A549 (cell line): ENCODE results near the gene PRTFDC1. TPM values are rescaled to one million over a fixed set of nuclear protein-coding genes. Genes with fewer than 3 reads are reported as not detected.

Experiments used
- ATAC-seq, 2 experiments: fragments of 200-7000 bp in 1 of 2; fragments of >200 bp in 1 of 2; cut with Nextera tagmentation in 1 of 2; cut with Tn5 transposase in 1 of 2; 3 replicates each; pipeline versions ENCODE4 v1.8.0 to v1.9.1; 2018 to 2020; ENCODE audit warnings: mild to moderate bottlenecking in 1 of 2, moderate library complexity in 1 of 2
- CTCF ChIA-PET: fragments of 300-600 bp; sonication (Branson Sonifier 250); formaldehyde crosslinking; extraction: SDS; loops from one replicate; lab custom pipeline; 2021; ENCODE audit warnings: antibody characterized with exemption, inconsistent platforms; lab: Yijun Ruan, JAX
- POLR2A ChIA-PET: fragments of 350-600 bp; formaldehyde crosslinking; extraction: SDS; loops from one replicate; lab custom pipeline; 2021; ENCODE audit warnings: antibody characterized with exemption, inconsistent platforms; lab: Yijun Ruan, JAX
- DNase-seq, 2 experiments: peaks; one replicate each; pipeline versions ENCODE4 v3.0.0 to v3.0.0-alpha.2; 2011 to 2016; ENCODE audit warnings: low read depth in 1 of 2, low spot score in 1 of 2
- FAIRE-seq: peaks from 2 replicates; lab custom pipeline; 2011; peaks lifted over from hg19 to GRCh38; lab: Jason Lieb, UNC
- H3K27ac ChIP-seq, 2 experiments: fragments of >200 bp; sonication (Bioruptor Twin); formaldehyde crosslinking; 3 replicates each; pipeline ENCODE4 v1.5.1; 2016 to 2017
- H3K4me1 ChIP-seq: fragments of >200 bp; sonication (Bioruptor Twin); formaldehyde crosslinking; 3 replicates; pipeline ENCODE4 v1.6.1; 2016
- H3K4me2 ChIP-seq: fragments of >200 bp; sonication (Bioruptor Twin); formaldehyde crosslinking; 3 replicates; pipeline ENCODE4 v1.6.1; 2016
- H3K4me3 ChIP-seq: fragments of >200 bp; sonication (Bioruptor Twin); formaldehyde crosslinking; 3 replicates; pipeline ENCODE4 v1.5.1; 2016
- H3K9me3 ChIP-seq: fragments of >200 bp; sonication (Bioruptor Twin); formaldehyde crosslinking; 3 replicates; pipeline ENCODE4 v1.6.1; 2016
- ATOH8 ChIP-seq: fragments of 250-450 bp; sonication (Bioruptor Pico); IDR thresholded peaks from 2 replicates; pipeline ENCODE4 v1.5.0; 2020; ENCODE audit warnings: low read depth, mild to moderate bottlenecking, moderate library complexity
- BHLHE40 ChIP-seq: IDR thresholded peaks from 2 replicates; pipeline ENCODE4 v1.6.1; 2012; ENCODE audit warnings: low read depth, low read length, inconsistent platforms
- CHD2 ChIP-seq: fragments of 150-350 bp; IDR thresholded peaks from 2 replicates; pipeline ENCODE4 v1.6.1; 2014; ENCODE audit warnings: low read length; ENCODE audit not compliant: partially characterized antibody
- CTCF ChIP-seq: fragments of >200 bp; sonication (Bioruptor Twin); formaldehyde crosslinking; IDR thresholded peaks from 3 replicates; pipeline ENCODE4 v1.5.1; 2016
- EHMT2 ChIP-seq: fragments of 200-600 bp; sonication (generic); IDR thresholded peaks from 2 replicates; pipeline ENCODE4 v1.6.1; 2016; ENCODE audit warnings: antibody characterized with exemption, low read depth, mild to moderate bottlenecking, moderate library complexity
- ESRRA ChIP-seq: fragments of 150-350 bp; IDR thresholded peaks from 2 replicates; pipeline ENCODE4 v1.6.1; 2014; ENCODE audit warnings: mild to moderate bottlenecking, low read length, borderline replicate concordance
- HEYL ChIP-seq: fragments of 250-450 bp; sonication (Bioruptor Pico); IDR thresholded peaks from 2 replicates; pipeline ENCODE4 v1.8.0; 2021; ENCODE audit warnings: mild to moderate bottlenecking, moderate library complexity
- HMGXB4 ChIP-seq: fragments of 250-450 bp; sonication (Bioruptor Pico); IDR thresholded peaks from 2 replicates; pipeline ENCODE4 v1.5.0; 2021; ENCODE audit warnings: mild to moderate bottlenecking, moderate library complexity, borderline replicate concordance
- JUN ChIP-seq, 2 experiments: fragments of >200 bp; sonication (Bioruptor Twin); formaldehyde crosslinking; IDR thresholded peaks; 2 replicates in 1 of 2; 3 replicates in 1 of 2; pipeline ENCODE4 v1.6.1; 2016 to 2017
- KDM5A ChIP-seq: fragments of 200-600 bp; sonication (generic); IDR thresholded peaks from 2 replicates; pipeline ENCODE4 v1.6.1; 2016; ENCODE audit warnings: antibody characterized with exemption, mild to moderate bottlenecking
- NR3C1 ChIP-seq: fragments of >200 bp; sonication (Bioruptor Twin); formaldehyde crosslinking; IDR thresholded peaks from 3 replicates; pipeline ENCODE4 v1.6.1; 2017
- POLR2AphosphoS2 ChIP-seq: conservative IDR thresholded peaks from 2 replicates; pipeline ENCODE4 v1.6.1; 2012; ENCODE audit warnings: low read length, improper control_type of control experiment, inconsistent platforms
- RAD21 ChIP-seq, 2 experiments: fragments of >200 bp in 1 of 2; sonication (Bioruptor Twin) in 1 of 2; formaldehyde crosslinking in 1 of 2; IDR thresholded peaks in 1 of 2; conservative IDR thresholded peaks in 1 of 2; 2 replicates in 1 of 2; 3 replicates in 1 of 2; pipeline ENCODE4 v1.6.1; 2012 to 2018; ENCODE audit warnings: inconsistent platforms in 1 of 2
- RARB ChIP-seq: fragments of 250-450 bp; sonication (Bioruptor Pico); IDR thresholded peaks from 2 replicates; pipeline ENCODE4 v1.8.0; 2021; ENCODE audit warnings: mild to moderate bottlenecking, moderate library complexity
- RCOR1 ChIP-seq: fragments of 150-350 bp; IDR thresholded peaks from 2 replicates; pipeline ENCODE4 v1.6.1; 2014; ENCODE audit warnings: antibody characterized with exemption, low read length, low read depth
- REST ChIP-seq: fragments of 200-600 bp; sonication (generic); IDR thresholded peaks from 2 replicates; pipeline ENCODE4 v1.6.1; 2016; ENCODE audit warnings: antibody characterized with exemption, mild to moderate bottlenecking, moderate library complexity
- RFX5 ChIP-seq: fragments of 450-650 bp; IDR thresholded peaks from 2 replicates; pipeline ENCODE4 v1.7.1; 2014; ENCODE audit warnings: antibody characterized with exemption, mild to moderate bottlenecking, moderate library complexity
- RNF2 ChIP-seq: fragments of 200-600 bp; sonication (generic); IDR thresholded peaks from 2 replicates; pipeline ENCODE4 v1.6.1; 2016; ENCODE audit warnings: low read depth, mild to moderate bottlenecking, antibody characterized with exemption, moderate library complexity, borderline replicate concordance
- SMC3 ChIP-seq: fragments of >200 bp; sonication (Bioruptor Twin); formaldehyde crosslinking; IDR thresholded peaks from 3 replicates; pipeline ENCODE4 v1.6.1; 2018; ENCODE audit warnings: inconsistent platforms
- TFCP2L1 ChIP-seq: fragments of 250-450 bp; sonication (Bioruptor Pico); IDR thresholded peaks from 2 replicates; pipeline ENCODE4 v1.5.0; 2021; ENCODE audit warnings: mild to moderate bottlenecking
- TP53 ChIP-seq: fragments of 250-450 bp; sonication (Bioruptor Pico); IDR thresholded peaks from 2 replicates; pipeline ENCODE4 v1.5.0; 2021; ENCODE audit warnings: mild to moderate bottlenecking, moderate library complexity
- ZFP36 ChIP-seq: fragments of 450-650 bp; IDR thresholded peaks from 2 replicates; pipeline ENCODE4 v1.6.1; 2014; ENCODE audit warnings: borderline replicate concordance; ENCODE audit not compliant: partially characterized antibody
- WGBS: methylation state at CpG from one replicate; pipeline ENCODE4 v1.1.6; 2017; ENCODE audit errors: missing lambda C conversion rate; 5-methylcytosine and 5-hydroxymethylcytosine counted together
- polyA plus RNA-seq, 4 experiments: library from polyadenylated mRNA; depleted of rRNA in 3 of 4; stranded (reverse); fragments of >200 nt; fragmentation: RNase III in 1 of 4; extraction: RNeasy Plus Mini Kit Qiagen cat#74134 plus additional on column Dnase treatment in 1 of 4; gene quantifications; 2 replicates in 3 of 4; 3 replicates in 1 of 4; pipeline ENCODE4 v1.2.3, GENCODE V29; 2011 to 2017
- TF ChIP-seq, protein P1 (sequence below): IDR thresholded peaks from 2 replicates; pipeline ENCODE4 v1.6.1; 2012
- TF ChIP-seq, protein P2 (sequence below): fragments of 450-650 bp; IDR thresholded peaks from 2 replicates; pipeline ENCODE4 v1.6.1; 2014; ENCODE audit warnings: antibody characterized with exemption

Gene PRTFDC1
- polyA plus RNA-seq, 2 of the 4 experiments (the other 2 are of a cell fraction) = 35.6 to 39.2 TPM

- POLR2A ChIA-PET = interaction anchor here (0.6 to 0.7 kb wide), 4 partner anchors 10 to 319 kb away, joined by 3 to 15 read pairs (median 6); no protein-coding TSS in a partner anchor
- TF ChIP-seq KDM5A = no peak
- no peak for TF ChIP-seq RFX5
- TF ChIP-seq RCOR1 = no peak
- TF ChIP-seq, protein P1, sequence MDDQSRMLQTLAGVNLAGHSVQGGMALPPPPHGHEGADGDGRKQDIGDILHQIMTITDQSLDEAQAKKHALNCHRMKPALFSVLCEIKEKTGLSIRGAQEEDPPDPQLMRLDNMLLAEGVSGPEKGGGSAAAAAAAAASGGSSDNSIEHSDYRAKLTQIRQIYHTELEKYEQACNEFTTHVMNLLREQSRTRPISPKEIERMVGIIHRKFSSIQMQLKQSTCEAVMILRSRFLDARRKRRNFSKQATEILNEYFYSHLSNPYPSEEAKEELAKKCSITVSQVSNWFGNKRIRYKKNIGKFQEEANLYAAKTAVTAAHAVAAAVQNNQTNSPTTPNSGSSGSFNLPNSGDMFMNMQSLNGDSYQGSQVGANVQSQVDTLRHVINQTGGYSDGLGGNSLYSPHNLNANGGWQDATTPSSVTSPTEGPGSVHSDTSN = no peak
- TF ChIP-seq POLR2AphosphoS2 = no peak
- TF ChIP-seq, protein P2, sequence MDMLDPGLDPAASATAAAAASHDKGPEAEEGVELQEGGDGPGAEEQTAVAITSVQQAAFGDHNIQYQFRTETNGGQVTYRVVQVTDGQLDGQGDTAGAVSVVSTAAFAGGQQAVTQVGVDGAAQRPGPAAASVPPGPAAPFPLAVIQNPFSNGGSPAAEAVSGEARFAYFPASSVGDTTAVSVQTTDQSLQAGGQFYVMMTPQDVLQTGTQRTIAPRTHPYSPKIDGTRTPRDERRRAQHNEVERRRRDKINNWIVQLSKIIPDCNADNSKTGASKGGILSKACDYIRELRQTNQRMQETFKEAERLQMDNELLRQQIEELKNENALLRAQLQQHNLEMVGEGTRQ = no peak
- no peak for TF ChIP-seq CHD2
- no peak for TF ChIP-seq RARB (CRISPR knock-in tag)
- no peak for TF ChIP-seq ZFP36
- DNase-seq (no peak), FAIRE-seq (no peak), ATAC-seq (no peak)
- CTCF ChIA-PET = interaction anchor here (0.6 to 1.9 kb wide), 5 partner anchors 11 to 311 kb away, joined by 3 to 4 read pairs (median 3); no protein-coding TSS in a partner anchor
- H3K9me3 ChIP-seq = no peaks in the 10 kb centered on the region
- peak overlapping the region; percentile 97 to 100 for H3K27ac ChIP-seq
- WGBS = 96% methylated on average over 11 of the region's 11 CpGs
- H3K4me2 ChIP-seq = peak overlapping the region; percentile 84
- no peak overlapping the region for H3K4me3 ChIP-seq
- peaks cover 39% of the 10 kb centered on the region for H3K4me1 ChIP-seq
Measured at GRCh38 chr10:24953675-24954074, 1.3 kb upstream of the PRTFDC1 start.

DNA sequence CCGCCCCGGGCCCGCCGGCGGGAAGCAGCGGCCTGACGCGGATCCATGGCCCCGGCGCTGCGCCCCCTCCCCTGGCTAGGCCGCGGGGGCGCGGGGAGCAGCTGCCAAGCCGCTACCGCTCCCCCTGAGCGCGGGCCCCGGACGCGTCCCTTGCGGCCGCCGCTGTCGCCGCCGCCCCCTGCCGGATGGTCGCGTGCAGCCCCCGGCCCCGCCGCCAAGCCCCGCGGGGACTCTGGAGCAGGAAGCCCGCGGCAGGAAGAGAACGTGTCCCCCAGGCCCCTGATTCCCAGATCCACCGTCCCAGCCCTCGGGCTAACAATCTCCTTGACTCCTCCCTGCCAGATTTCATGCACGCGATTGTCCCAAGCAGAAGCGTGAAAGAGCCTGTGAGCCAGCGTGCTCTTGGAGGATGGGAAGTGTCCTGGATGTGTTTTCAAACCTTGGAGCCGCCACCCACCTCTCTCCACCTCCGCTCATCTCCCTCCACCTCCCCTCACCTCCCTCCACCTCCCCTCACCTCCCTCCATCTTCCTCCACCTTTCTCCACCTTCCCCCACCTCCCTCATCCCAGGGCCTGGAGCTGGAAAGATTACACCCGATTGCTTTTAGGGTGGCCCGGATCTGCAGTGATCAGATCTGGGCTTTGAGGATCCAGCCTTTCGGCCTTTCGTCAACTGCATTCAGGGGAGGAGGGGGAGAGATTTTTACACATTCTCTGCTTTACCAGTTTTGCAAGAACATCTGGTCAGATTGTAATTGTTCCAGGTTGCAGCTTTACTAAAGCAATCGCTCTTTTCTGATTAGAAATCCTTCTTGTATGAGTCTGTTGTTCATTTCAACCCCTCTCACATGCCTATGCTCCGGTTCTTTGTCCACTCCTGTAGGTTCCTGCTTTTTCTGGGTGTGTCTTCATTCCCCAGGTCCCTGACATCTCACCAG, 570 bp upstream of the PRTFDC1 start:
- 17% methylated on average over 30 of the region's 53 CpGs for WGBS
- no peak for TF ChIP-seq ESRRA
- TF ChIP-seq ATOH8 (CRISPR knock-in tag) = peak; percentile 52; the same call in 1 of the 2 replicates
- TF ChIP-seq NR3C1 = no peak
- no peak for TF ChIP-seq TP53 (CRISPR knock-in tag)
- no peak for TF ChIP-seq EHMT2
- TF ChIP-seq HEYL (CRISPR knock-in tag) = no peak
- TF ChIP-seq RCOR1 = no peak
- no peak for TF ChIP-seq REST
- no peak for TF ChIP-seq BHLHE40
- no peak for TF ChIP-seq TFCP2L1 (CRISPR knock-in tag)
- peak; percentile 4 to 44; a peak in 1 of 5 replicates for TF ChIP-seq RAD21 (conservative IDR thresholded peaks at IDR 0.05 in 1 of 2, IDR thresholded peaks at IDR 0.05 in 1 of 2)
- peak; percentile 44; the same call in 2 of the 3 replicates for TF ChIP-seq CTCF
- TF ChIP-seq KDM5A = no peak
- TF ChIP-seq SMC3 = peak; percentile 55
- TF ChIP-seq HMGXB4 (CRISPR knock-in tag) = no peak
- peak; percentile 38 to 58; a peak in 3 of 5 replicates for TF ChIP-seq JUN (IDR thresholded peaks at IDR 0.05)
- no peak for TF ChIP-seq RNF2

More for the DNA sequence above, 570 bp upstream of the PRTFDC1 start:
- H3K9me3 ChIP-seq = no peaks in the 10 kb centered on the region
- peak overlapping the region; percentile 76 for H3K4me3 ChIP-seq
- no peak for FAIRE-seq
- peak; percentile 44 to 57 for DNase-seq
- H3K27ac ChIP-seq = peak overlapping the region; percentile 97 to 100
- H3K4me1 ChIP-seq = peaks cover 34% of the 10 kb centered on the region
- ChIA-PET CTCF (interaction anchor here (0.6 to 1.9 kb wide), 7 partner anchors 11 to 310 kb away, joined by 3 to 9 read pairs (median 3); no protein-coding TSS in a partner anchor), POLR2A (interaction anchor here (0.6 to 1.4 kb wide), 6 partner anchors 11 to 318 kb away, joined by 3 to 15 read pairs (median 5); no protein-coding TSS in a partner anchor)
- ATAC-seq = peak; percentile 73 to 74
- H3K4me2 ChIP-seq = peak overlapping the region; percentile 84
